Ammon's horn (tissue), 1 donor: ENCODE results near the gene TAS1R2.

Experiments
- DNase-seq: peaks from one replicate; pipeline ENCODE4 v3.0.0-alpha.2; 2016; ENCODE audit warnings: low spot score

The TAS1R2 gene

DNA sequence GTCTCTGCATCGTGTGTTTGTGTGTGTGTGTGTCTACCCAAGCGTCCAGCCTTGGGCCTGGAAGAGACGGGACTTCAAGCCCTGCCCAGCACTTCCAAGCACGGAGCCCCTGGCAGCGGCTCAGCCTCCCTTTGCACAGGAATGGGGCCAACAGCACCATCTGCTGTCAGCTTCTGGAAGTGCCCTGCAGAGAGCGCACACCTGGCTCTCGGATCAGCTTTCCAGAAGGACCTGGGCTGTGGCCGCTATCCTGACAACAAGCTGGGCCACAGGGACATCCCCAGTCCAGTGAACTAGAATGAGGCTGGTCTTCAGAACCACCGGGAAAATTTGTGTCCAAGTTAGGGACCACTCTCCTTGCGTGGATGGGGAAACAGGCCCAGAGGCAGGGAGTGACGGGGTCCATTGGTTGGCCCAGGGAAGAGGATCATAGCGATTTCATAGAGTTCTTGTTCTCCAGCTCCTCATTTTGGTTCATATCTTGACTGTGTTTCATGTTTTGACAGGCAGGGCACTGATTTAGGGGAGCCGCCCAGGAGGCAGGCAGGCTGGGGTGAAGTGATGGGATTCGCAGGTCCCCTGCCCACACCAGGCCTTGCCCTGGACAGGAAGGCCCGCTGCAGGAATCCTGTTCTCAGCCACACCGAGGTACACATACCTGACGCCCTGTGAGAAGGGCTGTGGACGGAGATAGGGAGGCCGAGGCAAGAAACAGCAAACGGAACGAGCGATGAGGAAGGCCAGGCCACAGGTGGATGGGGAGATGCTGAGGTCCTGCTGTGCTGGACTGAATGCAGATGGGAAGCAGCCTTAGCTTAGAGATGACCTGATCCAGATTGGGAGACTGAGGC is 38.4 kb downstream of the TAS1R2 start:
- peak; percentile 73 for DNase-seq

GRCh38 chr1:18819986-18820790 is 39.3 kb downstream of the TAS1R2 start:
- DNase-seq = no peak

DNA sequence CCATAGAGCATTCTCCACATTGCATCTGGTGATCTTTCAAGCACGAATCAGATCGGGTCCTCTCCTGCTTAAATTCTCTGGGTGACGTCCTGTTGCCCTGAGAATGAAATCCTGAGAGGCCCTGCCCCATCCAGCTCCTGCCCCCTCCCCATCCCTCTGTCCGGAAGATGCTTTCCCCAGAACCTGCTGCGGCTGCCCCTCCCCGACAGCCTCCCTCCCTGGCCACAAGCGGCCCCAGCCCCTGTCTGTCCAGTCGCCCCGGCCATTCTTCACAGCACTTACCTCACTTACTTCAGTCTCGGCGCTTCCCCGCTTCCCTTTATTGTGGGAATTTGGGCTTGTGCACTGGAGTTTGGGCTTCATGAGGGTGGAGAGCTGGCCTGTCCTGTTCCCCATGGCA is 40.3 kb downstream of the TAS1R2 start:
- DNase-seq = no peak

- DNase-seq = no peak
Observed at GRCh38 chr1:18817795-18818435, 41.5 kb downstream of the TAS1R2 start.

- no peak for DNase-seq
Observed at GRCh38 chr1:18817316-18817715, 42.1 kb downstream of the TAS1R2 start.

DNA sequence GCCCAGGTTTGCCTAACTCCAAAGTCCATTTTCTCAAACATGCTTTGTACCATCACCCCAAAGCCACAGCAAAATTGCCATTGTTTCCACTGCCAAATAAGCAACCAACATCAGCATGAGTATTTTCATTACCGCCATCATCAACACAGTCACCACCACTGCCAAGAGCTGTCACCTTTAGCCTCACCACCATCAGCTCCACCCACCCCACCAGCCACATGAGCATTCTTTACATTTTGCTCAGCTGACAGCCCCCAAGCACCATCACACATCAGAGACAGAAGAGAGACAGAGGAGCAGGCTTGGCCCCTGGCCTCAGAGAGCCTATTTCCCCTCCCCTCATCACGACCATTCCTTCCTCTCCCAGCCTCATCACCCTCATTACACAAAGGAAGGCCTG is 42.7 kb downstream of the TAS1R2 start:
- no peak for DNase-seq

GRCh38 chr1:18814874-18815531 is 44.5 kb downstream of the TAS1R2 start:
- no peak for DNase-seq

- no peak for DNase-seq
Observed at GRCh38 chr1:18814425-18814824, 45.0 kb downstream of the TAS1R2 start.

DNA sequence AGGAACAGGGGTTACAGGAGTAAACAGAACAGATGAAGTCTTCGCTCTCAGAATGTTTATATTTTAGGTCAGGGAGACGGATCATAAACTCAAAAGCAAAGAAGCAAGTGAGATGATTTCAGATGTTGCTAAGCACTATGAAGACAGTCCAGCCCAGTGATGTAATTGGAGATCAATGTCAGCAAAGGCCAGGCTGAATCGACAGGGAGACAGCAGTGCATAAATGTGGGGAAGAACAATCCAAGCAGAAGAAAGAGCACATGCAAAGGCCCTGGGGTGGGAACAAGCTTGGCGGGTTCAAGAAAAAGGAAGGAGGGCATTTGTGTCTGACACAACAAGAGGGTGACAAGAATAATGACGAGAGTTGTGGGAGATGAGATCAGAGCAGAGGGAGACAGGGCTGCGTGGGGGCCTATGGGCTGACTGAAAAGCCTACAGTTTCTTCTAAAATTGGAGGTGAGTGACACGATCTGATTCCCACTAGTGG is 47.0 kb downstream of the TAS1R2 start:
- no peak for DNase-seq

- no peak for DNase-seq
Observed at GRCh38 chr1:18811733-18812452, 47.6 kb downstream of the TAS1R2 start.

DNA sequence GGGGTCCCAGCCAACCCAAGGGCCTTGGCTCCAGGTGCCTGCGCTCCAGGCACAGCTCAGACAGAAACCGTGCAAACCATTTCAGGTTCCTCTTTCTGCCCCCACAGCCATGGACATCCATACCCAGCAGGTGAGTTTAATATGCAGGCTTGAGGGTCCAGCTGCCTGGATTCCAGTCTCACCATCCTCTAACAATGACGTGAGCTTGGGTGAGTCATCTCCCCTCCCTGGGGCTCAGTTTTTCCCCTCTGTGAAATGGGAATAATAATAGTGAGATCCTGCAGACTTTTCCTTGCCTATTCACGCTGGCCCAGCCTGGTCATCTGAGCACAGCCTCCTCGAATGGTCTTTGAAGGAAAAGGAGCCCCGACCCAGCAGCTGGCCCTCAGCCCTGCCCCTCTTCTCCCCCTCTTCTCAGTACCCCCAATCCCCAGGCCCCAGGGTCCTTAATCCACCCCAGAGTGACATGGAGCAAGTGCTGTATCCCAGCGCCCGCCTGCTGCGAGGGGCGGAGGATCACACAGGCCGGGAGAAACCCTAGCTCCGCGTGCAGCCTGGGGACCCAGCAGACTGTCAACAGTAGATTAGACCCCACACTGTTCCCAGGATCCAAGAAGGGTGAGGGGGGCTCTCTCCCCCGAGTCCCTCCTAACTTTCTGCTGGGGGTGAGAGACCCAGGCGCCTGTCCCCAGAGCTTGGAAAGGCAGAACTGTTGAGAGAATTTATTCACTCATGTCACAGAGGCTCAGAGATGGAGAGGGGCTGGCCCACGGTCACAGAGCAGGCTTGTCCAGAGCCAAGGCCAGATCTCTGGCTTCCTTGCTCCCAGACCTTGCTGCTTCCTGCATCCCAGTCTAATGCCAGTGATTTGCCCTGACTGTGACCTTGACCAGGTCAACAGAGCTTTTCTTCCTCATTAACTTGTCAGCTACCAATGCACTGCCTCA is 49.2 kb downstream of the TAS1R2 start:
- DNase-seq = no peak

GRCh38 chr1:18808550-18808949 is 50.9 kb downstream of the TAS1R2 start:
- DNase-seq = no peak

DNA sequence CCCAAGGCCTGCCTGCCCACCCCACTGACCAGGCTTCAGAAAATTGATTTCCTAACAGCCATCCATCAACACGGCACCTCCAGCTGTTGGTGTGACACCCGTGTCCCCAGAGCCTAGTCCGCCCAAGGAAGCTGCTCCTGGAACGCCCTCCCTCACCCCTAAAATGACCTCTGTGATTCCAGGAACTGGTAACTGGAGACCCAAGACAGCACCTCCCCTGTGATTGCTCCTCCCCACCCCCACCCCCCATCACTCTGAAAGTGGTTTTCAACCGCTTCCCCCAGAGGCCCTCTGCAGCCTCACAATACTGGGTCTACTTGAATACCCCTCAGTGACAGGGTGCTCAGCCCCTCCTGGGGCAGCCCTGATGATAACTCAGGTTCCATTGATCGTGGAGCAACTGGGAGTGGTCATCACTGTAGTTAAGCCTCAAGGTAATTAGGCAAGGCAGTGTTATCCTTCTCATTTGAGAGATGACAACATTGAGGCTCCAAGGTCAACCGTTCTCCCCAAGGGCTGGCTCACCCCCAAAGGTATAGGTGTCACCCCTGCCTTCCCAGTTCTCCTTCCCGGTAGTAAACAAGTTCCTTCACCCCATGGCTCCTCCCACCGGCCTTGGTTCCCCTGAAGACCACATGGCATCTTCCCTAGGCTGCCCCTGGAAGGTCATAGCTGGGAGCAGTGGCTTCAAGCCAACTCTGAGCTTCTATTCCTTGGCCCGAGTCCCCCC is 52.0 kb downstream of the TAS1R2 start:
- no peak for DNase-seq

DNA sequence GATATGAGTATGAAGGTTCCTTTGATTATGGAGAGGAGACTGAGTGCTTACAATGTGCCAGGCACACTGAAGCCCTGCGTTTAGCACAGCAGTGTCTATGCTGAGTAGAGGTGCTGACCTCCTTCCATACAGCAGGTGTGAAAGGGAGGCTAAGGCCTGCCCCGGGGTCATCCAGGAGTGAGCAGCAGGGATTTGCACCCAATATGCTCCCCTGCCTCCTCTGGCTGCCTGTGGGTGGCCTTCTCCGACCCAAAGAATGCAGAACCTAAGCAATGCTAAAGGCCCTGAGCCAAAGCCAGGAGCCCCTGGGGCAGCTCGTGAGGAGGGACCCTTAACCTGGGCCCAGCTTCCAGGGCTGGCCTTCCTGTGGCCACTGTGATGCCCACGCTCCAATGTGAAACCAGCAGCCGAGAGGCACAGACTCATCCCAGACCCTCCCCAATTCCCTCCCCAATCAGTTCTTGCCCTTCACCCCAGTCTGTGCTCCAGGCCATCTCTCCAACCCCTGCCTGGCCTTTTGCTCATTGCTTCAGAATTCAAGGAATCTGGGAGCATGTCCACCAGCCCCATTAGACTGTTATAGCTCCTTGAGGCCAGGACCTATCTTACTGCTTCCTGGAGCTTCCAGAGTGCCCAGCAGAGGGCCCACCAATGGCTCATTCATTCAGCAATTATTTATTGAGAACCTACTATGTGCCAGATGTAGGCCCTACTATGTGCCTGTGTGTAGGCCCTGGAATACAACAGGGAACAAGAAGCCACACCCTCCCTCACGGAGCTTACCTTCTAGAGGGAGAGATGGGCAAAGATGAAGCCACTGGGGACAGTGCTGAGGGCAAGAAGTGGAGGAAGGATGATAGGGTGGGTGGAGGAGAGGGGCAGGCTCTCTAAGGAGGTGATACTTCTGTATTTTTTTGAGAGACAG is 53.3 kb downstream of the TAS1R2 start:
- no peak for DNase-seq

DNA sequence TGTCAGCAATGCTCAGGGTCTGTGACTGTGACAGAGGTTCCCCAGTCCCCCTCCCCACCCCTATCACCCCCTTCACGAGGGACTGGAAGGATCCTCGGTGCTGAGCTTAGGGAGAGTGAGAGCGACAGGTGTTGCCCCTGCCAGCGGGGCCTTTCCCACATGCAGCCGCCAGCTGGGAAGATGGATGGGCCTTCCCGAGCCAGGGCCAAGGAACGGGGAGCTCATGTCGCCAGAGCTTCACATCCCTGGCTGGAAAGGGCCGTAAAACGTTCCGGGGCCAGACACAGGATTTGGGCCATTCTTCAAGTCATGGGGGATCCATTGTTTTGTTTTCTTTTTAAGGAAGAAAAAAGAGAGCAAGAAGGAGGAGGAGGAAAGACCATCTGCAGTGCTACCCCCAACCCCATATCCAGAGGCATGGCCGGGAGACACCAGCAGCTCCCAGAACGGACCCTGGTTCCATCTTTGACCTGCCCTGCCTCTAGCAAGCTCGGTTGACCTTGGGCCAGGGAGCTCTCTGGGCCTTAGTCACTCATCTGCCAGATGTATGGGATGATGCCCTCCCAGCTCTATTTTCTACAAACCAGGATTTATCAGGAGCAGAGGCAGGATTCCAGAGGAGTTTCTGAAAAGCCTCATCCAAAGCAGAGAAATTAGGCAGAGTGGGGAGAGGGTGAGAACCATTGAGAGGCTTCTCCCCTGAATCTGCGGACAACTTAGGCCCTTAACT is 54.1 kb downstream of the TAS1R2 start:
- no peak for DNase-seq

GRCh38 chr1:18803851-18804250 is 55.6 kb downstream of the TAS1R2 start:
- DNase-seq = no peak

- no peak for DNase-seq
Observed at GRCh38 chr1:18803151-18803791, 56.2 kb downstream of the TAS1R2 start.
